Nephron (organoid): ENCODE data around the gene VWA3A.

Source experiments
- H3K27ac Mint-ChIP-seq, 3 experiments: 2 replicates each; pipeline ENCODE4 v1.8.0; 2020; ENCODE audit warnings: mixed read lengths in 3 of 3, mild to moderate bottlenecking in 2 of 3, moderate library complexity in 1 of 3
- H3K27me3 Mint-ChIP-seq: 2 replicates; pipeline ENCODE4 v1.8.0; 2021; ENCODE audit warnings: low read depth, mild to moderate bottlenecking, moderate library complexity, mixed read lengths
- H3K36me3 Mint-ChIP-seq: 2 replicates; pipeline ENCODE4 v1.8.0; 2020; ENCODE audit warnings: low read depth, mixed read lengths
- H3K4me1 Mint-ChIP-seq: 2 replicates; pipeline ENCODE4 v1.8.0; 2020; ENCODE audit warnings: mixed read lengths
- H3K4me3 Mint-ChIP-seq, 3 experiments: 2 replicates each; pipeline ENCODE4 v1.8.0; 2020; ENCODE audit warnings: mild to moderate bottlenecking in 3 of 3, mixed read lengths in 3 of 3, moderate library complexity in 2 of 3
- H3K9me3 Mint-ChIP-seq: 2 replicates; pipeline ENCODE4 v1.8.0; 2020; ENCODE audit warnings: mixed read lengths
- CTCF ChIP-seq, 3 experiments: fragments of 200-600 bp; sonication (generic); IDR thresholded peaks; one replicate each; pipeline ENCODE4 v1.5.0; 2021; ENCODE audit warnings: antibody characterized with exemption in 3 of 3; ENCODE audit not compliant: unreplicated experiment in 3 of 3

Gene VWA3A

DNA sequence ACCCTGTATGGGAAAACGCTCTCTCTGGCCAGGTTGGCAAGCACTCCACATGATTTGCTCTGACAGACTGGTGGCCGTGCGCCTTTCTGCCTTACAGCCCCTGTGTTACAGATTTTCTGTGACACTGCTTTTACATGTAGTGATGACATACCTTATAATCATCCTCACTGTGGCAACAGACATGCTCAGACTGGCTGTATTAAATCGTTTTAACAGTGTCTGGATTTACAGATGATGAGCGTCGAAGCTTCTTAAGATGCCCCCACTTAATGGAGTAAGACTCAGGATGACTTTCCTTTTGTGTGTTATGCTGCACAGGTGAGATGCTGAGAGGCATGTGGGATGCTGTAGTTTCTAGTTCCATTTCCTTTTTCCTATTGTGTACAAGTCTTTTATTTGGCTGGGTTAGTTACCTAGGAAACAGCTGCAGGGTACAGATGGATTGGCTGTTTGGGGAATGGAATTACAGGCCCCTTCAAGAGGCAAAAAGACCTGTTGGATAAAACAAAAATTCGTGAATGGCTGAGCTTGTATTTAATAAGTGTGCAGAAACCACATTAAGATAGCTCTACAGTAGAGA lies 20.9 kb upstream of the VWA3A start:
- H3K4me3 Mint-ChIP-seq, result no peak overlapping the region
- TF ChIP-seq CTCF (IDR thresholded peaks at IDR 0.05; ENCODE audit: unreplicated experiment in 3 of 3), result no peak
- H3K4me1 Mint-ChIP-seq, result no peaks in the 10 kb centered on the region
- no peaks in the 10 kb centered on the region for H3K27me3 Mint-ChIP-seq
- peaks cover 7% of the 10 kb centered on the region for H3K9me3 Mint-ChIP-seq
- H3K27ac Mint-ChIP-seq, result no peak overlapping the region
- H3K36me3 Mint-ChIP-seq, result peaks cover 10% of the 10 kb centered on the region

DNA sequence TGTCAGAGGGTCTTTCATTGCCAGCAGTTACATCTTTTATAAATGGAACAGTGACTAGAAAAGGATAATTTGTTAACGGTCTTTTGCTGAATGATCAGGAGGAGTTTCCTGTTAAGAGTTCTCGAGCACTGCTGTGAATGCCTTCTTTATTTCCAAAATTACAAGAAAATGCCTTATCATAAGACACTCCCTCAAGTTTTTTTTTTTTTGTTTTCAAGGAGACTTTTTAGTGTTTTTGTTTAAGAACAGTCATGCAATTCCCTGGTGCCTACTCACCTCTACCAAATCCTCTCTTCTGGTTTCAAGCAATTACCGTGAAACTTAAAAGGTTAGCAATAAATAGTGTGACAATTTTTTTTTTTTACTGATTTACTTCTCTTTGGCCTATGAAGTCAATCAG lies 19.0 kb upstream of the VWA3A start:
- Mint-ChIP-seq H3K36me3 (no peaks in the 10 kb centered on the region), H3K9me3 (peaks cover 2% of the 10 kb centered on the region), H3K27ac (no peak overlapping the region), H3K4me1 (no peaks in the 10 kb centered on the region), H3K4me3 (no peak overlapping the region), H3K27me3 (no peaks in the 10 kb centered on the region)
- no peak for TF ChIP-seq CTCF (IDR thresholded peaks at IDR 0.05; ENCODE audit: unreplicated experiment in 3 of 3)

- H3K27ac Mint-ChIP-seq, result no peak overlapping the region
- TF ChIP-seq CTCF (IDR thresholded peaks at IDR 0.05; ENCODE audit: unreplicated experiment in 3 of 3), result no peak
- H3K36me3 Mint-ChIP-seq, result no peaks in the 10 kb centered on the region
- no peaks in the 10 kb centered on the region for H3K27me3 Mint-ChIP-seq
- no peak overlapping the region for H3K4me3 Mint-ChIP-seq
- no peaks in the 10 kb centered on the region for H3K4me1 Mint-ChIP-seq
- H3K9me3 Mint-ChIP-seq, result no peaks in the 10 kb centered on the region
Measured at GRCh38 chr16:22075043-22075757, 17.1 kb upstream of the VWA3A start.

DNA sequence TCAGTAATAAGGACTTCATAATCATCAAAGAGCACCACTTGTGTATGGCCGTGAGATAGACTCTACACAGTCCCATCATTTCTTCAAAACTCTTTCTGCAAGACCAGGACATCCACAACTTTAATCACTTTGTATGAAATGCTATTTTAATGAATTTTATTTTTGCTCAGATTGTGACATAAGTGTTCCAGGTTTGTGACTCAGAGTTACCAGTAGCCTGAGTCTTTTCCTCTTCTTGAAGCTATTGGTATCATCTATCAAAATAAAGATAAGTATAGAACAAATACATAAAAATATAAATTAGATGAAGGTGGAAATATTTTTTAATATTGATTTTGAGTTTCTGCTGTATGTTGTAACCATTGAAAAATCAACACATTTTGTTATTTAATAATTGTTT lies 16.6 kb upstream of the VWA3A start:
- Mint-ChIP-seq H3K36me3 (no peaks in the 10 kb centered on the region), H3K27ac (no peak overlapping the region), H3K27me3 (no peaks in the 10 kb centered on the region), H3K4me1 (no peaks in the 10 kb centered on the region), H3K9me3 (no peaks in the 10 kb centered on the region), H3K4me3 (no peak overlapping the region)
- no peak for TF ChIP-seq CTCF (IDR thresholded peaks at IDR 0.05; ENCODE audit: unreplicated experiment in 3 of 3)

DNA sequence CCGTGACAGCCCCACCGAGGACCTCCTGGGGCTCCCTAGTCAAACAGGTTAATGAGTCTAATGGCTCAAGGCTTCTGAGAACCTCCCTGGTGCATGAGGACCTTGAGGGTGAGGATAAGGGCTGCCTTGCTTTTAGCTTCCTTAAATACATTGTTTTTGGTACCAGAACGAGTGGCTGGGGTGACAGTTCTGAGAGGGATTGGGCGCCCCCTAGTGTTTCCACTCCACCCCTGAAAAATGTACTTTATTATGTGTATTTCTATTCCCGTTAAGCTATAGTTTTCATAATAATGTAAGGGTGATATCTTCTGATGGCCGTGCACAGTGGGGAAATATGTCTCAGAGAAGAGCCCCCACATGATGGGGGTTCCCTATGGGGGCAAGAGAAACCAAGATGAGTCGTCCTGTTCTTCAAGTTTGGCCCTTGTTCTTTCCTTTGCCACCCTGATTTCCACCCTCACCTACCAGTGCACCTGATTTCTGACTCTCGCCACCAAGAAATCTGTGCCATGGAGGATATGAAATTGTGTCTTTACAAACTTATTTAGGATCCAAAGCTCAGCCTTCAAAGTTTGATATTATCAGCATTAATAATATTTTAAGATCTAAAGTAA lies 14.5 kb upstream of the VWA3A start:
- no peaks in the 10 kb centered on the region for H3K36me3 Mint-ChIP-seq
- H3K27me3 Mint-ChIP-seq, result no peaks in the 10 kb centered on the region
- no peak overlapping the region for H3K27ac Mint-ChIP-seq
- H3K4me3 Mint-ChIP-seq, result no peak overlapping the region
- no peaks in the 10 kb centered on the region for H3K9me3 Mint-ChIP-seq
- no peaks in the 10 kb centered on the region for H3K4me1 Mint-ChIP-seq
- peak; percentile 72 to 76 (median 73) for TF ChIP-seq CTCF (IDR thresholded peaks at IDR 0.05; ENCODE audit: unreplicated experiment in 3 of 3)
